Activated T-cell treated with anti-CD3 and anti-CD28 coated beads for 48 hours (primary cell): ENCODE data around the gene SCML1.
"Not testable (repeated sequence)": the region's sequence is repeated elsewhere in the genome, so short reads cannot be mapped to it uniquely, and the experiment has no call there.

ENCODE experiments used
- DNase-seq: peaks from one replicate; pipeline ENCODE4 v3.0.0-alpha.2; 2020; ENCODE audit warnings: low read depth

The SCML1 gene

DNA sequence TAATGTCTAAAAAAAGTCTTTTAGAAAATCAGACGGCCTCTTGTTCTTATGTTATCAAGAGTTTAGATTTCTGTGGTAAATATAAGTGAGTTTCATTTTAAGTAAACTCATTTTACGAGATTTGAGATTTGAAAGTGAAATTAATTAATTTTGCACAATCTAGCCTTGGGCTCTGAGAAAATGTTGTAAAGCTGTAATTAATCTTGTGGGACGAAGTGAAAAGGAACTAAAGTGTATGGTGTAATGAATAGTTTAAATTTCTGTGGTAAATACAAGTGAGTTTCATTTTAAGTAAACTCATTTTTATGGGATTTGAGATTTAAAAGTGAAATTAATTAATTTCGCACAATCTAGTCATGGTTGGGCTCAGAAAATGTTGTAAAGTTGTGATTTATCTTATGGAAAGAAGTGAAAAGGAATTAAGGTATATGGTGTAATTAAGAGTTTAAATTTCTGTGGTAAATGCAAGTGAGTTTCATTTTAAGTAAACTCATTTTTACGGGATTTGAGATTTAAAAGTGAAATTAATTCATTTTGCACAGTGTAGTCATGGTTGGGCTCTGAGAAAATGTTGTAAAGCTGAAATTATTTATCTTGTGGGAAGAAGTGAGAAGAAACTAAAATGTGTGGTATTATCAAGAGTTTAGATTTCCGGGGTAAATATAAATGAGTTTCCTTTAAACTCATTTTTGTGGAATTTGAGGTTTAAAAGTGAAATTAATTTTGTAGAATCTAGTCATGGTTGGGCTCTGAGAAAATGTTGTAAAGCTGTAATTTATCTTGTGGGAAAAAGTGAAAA is 1.6 kb downstream of the SCML1 start:
- DNase-seq, result no peak

DNA sequence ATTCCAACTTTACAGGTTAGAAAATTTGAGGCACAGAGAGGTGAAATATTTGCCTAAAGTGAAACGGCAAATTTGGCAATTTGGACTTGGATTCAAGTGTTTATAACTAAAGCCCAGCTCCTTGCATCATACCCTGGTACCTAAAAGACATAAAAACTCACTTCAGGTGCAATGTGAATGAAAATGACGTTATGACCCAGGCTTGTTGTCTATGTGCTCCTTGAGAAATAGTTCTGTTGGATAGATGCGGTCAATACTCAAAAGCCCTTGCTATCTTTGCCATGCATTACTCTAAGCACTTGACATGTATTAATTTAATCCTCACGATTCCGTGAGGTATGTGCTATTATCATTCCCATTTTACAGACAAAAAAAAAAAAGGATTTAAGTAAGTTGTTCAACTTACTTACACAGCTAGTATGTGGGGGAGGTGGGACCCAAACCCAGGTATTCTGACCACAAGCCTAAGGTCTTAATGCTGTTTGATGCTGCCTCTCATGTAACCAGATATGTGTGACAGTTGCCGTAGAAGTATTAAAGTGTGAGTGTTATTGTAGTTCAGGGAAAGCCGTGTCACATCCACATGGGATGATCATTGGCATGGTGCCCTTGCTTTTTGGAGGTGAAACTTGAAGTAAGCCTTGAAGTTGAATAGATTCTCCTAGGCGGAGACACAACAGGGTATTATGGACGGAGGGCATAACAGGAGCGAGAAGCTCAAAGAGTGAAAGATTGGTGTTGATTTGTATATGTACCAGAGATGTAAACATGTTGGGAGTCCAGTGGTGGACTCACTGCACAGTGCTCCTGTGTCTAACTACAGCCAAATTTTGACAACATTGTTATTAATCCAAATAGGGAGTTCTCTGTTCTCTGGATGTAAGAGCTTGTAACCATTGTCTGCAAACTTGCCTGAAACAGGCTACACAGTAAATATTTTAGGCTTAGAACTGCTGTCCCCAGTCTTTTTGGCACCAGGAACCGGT is 3.1 kb downstream of the SCML1 start:
- no peak for DNase-seq

DNA sequence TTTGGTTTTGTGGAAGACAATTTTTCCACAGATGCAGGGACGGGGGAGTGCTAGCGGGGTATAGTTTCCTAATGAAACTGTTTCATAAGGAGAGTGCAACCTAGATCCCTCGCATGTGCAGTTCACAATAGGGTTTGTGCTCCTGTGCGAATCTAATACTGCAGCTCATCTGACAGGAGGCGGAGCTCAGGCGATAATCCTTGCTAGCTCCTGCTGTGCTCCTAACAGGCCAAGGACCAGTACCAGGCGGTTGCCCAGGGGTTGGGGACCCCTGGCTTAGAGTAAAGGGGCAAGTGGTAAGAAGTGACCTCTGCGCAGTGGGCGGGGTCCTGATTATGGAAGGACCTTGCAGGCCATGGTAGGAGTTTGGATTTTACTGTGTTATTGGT is 3.8 kb downstream of the SCML1 start:
- no peak for DNase-seq

DNA sequence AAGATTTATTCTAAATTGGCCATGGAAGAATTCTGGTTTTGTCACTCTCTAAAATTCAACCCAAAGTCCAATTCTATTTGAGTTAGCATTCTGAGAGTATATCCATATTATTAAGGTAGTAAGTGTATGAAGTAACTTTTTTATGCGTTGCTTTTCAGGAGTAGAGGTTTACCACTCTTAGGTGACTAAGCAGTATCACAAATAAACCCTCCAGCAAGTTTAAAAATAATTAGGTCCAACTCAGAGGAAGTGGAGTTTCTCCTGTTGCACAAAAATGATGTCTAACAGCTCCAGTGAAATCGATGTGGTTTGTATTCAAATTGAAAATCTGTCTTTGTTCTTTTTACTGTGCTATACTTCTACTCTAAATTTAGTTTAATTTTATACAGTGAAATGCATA is 6.6 kb downstream of the SCML1 start:
- no peak for DNase-seq

DNA sequence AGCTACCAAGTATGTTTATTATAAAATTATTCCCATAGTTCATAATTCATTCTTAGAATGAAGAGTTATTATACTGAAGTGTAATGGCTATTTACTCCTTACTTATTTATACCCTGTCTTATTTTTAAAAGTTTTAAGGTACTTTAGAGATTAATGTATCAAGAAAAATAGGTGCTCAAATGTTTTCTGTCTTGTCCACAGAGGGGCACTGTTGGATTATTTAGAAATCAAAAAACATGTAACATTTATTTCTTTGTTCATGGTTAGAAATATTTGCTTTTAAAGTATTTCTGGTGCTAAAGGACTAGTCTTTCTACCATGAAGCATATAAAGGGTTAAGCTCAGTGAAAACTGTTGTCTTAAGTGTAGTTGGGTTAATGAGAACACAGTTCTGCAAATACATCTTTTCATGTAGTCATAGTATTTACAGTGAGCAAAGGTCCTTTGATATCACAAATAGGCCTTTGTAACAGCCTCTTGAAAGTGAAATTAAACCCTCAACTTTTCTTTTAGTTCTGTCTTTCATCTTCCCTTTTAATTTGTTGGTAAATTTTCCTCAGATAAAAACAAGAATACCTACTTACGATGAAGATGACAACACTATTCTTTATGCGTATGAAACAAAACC is 7.7 kb downstream of the SCML1 start:
- no peak for DNase-seq

DNA sequence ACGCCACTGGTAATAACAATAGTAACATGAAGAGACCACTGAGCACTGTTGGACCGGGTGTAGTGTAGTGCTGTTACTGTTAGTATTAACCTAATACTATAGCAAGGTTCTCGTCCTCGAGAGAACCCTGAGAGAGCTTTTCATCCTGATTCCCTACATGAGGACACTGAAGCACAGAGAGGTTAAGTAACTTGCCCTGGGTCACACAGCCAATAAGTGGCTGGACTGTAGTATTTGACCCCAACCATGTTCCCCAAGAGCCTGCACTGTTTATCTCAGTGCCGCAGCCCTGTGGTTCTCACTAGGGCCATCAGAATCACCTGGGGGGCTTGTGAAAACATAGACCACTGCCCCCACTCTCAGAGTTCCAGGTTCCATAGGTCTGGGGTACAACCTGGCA is 10.4 kb downstream of the SCML1 start:
- no peak for DNase-seq

DNA sequence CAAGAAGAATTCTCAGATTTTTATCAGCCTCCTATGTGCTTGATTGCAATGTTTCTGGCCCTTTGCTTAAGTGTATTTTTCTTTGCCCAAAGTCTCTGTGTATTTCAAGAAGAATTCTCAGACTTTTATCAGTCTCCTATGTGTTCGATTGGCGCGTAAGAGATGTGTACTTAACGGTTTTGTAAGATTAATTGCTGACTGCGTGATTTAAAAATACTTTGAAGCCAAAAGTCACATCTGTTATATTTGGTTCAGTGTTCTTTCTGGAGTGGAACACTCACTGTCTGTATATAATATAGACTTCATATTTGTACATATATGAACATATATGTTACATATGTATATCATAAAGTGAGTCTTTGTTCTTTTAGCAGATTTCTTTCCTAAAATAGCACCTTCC is 11.4 kb downstream of the SCML1 start:
- no peak for DNase-seq

DNA sequence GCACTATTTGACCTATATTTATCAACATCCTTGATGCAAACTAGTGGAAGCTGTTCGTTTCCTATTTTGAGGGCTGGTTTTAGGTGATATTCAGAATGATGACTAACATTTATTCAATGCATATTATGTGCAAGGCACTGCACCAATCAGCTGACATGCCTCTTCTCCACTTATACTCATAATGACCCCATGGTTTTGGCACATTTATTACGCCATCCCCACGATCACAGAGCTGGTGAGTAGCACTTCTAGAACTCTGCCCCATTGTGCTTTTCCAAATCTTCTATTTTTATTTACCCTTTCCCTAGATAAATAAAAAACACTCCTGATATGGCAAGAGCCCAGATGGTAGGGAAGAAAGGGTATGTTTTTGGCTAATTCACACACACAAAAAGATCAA is 13.1 kb downstream of the SCML1 start:
- DNase-seq, result no peak

DNA sequence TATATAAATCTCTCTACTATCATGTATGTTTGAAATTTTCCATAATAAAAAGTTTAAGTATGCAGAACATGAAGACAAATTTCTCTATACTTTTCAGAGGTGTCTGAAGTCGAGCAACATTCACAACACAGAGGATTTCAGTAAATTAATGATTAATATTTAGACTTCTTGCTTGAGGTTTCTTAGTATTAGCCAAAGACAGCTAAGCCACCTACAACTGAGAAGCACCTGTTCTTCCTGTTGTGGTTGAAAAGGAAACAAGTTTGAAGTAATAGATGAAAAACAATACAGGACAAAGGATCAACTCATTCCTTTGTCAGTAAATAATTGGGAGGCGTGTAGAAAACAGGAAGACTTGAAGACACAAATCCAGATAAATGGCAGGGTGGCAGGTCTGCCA is 21.1 kb downstream of the SCML1 start:
- DNase-seq, result no peak

DNA sequence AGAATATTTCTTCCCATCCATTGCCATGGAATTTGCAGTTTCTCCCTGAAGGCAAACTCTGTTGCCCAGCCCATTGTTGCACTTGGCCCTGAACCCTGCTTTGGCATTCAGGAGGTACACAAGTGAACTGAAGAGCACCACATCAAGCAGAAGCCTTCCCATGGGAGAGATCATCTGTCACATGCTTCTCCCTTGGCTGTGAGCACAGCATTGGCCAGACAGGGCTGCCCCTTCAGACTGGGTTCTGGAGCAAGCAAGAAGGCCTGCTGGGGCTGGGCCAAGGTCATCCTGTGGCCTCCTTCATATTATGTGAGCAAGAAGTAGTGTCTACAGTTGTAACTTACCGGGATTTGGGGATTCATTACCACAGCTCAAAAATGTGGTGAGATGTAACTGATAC is 22.7 kb downstream of the SCML1 start:
- DNase-seq, result no peak

DNA sequence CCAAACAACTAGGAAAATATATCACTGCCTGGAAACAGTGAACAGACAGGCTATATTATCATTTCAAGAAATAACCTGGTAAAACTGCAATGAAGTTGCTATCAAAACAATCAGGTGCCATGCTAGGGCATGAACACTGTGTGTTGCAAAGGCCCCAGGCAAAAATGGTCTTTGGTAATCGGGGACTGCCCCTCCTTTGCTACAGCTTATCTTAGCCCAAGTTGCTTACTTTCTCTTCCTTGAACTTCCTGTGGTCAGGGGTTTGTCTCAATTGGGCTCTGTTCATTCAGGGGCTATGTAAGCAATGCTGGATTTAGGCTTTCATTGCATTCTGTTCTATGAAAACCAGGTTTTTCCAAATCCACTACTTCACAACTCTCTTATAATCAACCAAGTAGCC is 30.4 kb downstream of the SCML1 start:
- no peak for DNase-seq

DNA sequence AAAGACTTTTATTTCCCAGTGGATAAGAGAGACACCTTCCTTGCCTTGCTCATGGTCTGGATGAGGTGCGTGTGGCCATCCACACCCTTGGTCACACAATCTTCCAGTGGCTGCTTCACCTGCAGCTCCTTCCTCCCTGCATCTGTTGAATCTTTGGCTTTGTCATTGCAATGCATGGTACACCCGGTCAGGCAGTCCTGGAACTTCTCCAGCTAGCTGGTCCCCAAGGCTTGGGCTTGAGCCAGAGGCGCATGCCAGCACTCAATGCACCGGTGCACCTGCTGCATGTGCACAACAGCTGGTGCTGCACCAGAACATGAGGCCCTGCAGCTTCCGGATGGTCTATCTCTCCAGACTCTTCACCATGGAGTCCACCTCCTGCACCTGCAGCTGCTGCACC is 31.7 kb downstream of the SCML1 start:
- DNase-seq, result no peak

DNA sequence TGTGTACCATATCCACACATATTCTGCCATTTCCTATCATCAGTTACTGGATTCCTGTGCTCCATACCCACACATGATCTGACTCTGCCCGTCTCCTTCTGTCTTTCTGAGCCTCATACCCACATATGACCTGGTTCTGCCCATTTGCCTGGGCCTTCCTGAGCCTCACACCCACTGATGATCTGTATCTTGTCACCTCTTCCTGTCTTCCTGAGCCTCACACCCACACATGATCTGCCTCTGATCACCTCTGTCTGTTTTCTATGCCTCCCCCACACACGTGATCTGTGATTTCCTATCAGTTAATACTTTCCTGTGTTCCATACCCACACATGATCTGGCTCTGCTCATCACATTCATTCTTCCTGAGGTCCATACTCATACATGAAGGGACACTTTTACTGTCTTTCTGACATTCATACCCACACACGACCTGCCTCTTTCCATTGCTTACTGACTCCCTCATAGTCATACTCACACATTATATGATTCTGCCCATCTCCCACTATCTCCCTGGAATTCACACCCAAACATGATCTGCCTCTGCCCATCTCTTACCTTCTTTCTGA is 32.5 kb downstream of the SCML1 start:
- DNase-seq, result no peak

DNA sequence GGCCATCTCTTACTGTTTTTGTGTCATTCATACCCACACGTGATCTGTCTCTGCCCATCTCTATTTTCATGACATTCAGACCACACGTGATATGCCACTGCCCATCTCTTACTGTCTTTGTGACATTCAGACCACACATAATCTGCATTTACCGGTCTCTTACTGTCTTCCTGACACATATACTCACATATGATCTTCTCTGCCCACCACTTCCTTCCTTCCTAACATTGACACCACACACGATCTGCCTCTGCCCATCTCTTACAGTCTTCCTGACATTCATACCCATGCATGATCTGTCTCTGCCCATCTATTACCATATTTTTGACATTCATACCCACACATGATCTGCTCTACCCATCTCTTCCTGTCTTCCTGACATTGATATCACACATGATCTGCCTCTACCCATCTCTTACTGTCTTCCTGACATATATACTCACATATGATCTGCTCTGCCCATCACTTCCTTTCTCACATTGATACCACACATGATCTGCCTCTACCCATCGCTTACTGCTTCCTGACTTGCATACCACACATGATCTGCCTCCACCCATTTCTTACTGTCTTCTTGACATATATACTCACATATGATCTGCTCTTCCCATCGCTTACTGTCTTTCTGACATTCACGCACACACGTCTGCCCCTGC is 36.1 kb downstream of the SCML1 start:
- DNase-seq, result no peak

DNA sequence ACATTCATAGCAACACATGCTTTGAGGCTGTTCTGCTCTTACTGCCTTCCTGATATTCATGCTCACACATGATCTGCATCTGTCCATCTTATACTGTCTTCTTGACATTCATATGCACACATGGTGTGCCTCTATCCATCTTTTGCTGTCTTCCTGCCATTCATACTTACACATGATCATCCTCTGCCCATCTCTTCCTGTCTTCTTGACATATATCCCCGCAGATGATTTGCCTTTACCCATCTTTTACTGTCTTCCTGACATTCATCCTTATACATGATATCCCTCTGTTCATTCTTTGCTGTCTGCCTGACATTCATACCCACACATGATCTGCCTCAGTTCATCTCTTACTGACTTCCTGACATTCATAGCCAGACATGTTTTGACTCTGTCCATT is 36.8 kb downstream of the SCML1 start:
- no peak for DNase-seq

DNA sequence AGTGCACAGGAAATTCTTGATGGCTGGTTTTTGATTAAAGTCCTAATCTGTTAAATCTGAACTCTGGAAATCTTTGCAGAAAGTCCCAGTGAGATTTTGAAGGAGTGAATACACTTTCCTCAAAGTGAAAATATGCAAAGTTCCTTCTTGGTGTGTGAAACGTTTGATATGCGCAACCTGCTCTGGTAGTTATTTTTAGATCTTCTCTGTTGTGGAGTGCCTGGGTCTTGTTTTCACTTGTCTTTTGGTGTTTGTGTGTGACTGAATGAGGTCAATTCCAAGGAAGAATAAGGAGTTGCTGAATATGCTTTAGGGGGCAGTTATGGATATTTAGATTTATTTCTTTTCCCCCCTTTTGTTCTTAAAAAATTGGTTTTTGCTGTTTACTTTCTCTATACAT is 41.7 kb downstream of the SCML1 start:
- DNase-seq, result no peak

DNA sequence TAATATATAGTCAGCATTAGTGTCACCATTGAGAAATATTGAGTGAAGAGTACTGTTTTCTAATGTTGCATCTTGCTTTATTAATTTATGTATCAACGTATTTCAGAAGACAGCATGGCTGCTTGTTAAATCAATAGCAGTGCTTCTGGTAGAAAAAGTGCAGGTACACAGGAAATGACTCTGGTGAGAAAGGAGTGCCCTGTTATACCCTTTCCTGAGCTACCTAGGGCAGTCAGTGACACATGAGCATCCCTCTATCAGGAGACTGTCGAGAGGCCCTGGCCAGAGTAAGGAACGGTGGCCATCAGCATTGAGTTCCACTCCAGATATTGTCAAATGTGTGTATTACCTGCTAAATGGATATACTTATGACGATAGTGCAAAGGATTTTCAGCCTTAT is 42.1 kb downstream of the SCML1 start:
- DNase-seq, result no peak

DNA sequence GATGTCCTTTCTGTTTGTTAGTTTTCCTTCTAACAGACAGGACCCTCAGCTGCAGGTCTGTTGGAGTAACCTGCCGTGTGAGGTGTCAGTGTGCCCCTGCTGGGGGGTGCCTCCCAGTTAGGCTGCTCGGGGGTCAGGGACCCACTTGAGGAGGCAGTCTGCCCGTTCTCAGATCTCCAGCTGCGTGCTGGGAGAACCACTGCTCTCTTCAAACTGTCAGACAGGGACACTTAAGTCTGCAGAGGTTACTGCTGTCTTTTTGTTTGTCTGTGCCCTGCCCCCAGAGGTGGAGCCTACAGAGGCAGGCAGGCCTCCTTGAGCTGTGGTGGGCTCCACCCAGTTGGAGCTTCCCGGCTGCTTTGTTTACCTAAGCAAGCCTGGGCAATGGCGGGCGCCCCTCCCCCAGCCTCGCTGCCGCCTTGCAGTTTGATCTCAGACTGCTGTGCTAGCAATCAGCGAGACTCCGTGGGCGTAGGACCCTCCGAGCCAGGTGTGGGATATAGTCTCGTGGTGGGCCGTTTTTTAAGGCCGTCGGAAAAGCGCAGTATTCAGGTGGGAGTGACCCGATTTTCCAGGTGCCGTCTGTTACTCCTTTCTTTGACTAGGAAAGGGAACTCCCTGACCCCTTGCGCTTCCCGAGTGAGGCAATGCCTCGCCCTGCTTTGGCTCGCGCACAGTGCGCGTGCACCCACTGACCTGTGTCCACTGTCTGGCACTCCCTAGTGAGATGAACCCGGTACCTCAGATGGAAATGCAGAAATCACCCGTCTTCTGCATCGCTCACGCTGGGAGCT is 49.5 kb downstream of the SCML1 start:
- DNase-seq, result not testable (repeated sequence)

DNA sequence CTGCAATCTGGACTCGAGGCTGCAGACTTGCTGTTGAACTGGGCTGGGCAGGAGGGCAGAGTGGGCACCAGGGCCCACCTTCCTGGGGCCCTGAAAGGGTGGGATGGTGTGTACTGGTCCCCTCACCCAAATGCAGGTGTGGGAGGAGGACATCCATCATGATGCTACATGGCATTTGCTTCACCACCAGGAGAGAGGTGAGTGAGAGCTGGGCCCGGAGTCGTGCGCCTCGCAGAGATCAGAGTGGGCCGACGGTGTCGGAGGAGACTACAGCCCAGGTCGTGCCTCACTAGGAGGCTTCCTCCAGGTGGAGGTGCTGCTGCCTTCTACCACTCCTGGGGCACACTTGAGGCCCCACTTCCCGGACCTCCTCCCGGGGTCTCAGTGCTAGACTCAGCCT is 50.3 kb downstream of the SCML1 start:
- no peak for DNase-seq

DNA sequence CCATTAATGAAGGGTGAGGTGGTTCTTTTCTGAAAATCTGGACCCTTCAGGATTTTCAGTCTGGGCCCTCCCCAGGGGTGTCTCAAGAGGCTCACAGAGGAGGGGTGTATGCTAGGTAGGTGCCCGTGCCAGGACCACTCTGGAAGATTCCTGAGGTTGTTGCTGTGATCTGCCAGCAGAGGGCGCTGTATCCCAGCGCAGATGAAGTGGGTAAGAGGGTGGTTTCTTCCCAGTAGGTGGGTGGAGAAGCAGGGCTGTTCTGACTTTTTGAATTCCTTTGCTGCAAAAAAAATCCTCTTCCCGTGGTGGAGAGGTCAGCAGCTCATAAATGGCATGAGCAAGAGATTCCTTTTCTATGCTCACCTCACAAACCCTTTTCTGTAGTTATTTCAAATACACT is 51.1 kb downstream of the SCML1 start:
- DNase-seq, result peak; percentile 12

DNA sequence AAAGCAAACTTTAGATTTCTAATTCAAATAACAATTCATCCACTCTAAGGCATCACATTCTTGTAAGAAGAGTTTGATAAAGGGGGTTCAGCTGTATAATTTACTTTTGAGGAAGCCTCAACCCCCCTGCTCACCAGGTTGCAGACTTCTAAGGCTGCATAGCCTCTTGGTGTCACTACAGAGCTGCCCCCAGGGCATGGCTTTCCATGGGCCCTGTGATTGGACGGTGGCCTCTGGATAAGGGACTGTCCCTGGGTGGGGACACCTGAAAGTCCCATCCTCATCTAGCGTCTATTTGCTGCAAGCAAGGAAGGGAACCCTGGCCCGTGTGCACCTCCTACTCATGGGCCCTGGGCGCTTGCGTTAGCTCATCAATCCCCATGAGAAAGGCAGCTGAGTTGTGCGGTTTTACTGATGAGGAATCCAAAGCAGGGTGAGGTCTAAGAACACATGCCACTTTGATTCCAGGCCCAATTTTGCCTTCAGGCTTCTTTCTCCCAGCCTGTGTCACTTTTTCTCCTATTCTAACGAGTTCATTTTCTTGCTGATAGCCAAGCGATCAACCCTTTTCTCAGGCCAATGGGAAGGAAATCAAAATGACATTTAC is 51.8 kb downstream of the SCML1 start:
- DNase-seq, result no peak
